Measurements from ENCODE around the gene LGR5. TPM values are rescaled to one million over a fixed set of nuclear protein-coding genes. Genes with fewer than 3 reads are reported as not detected.
"Not testable (repeated sequence)": the region's sequence is repeated elsewhere in the genome, so short reads cannot be mapped to it uniquely, and the experiment has no call there.

LGR5 gene
- total RNA-seq, 1 donor from 2014 or later, result 1.1 TPM

GRCh38 chr12:71477609-71478008, 38.0 kb downstream of the LGR5 start:
- no peak overlapping the region for H3K4me3 Mint-ChIP-seq (ENCODE audit: unreplicated experiment)
- H3K9me3 Mint-ChIP-seq (ENCODE audit: unreplicated experiment), result no peaks in the 10 kb centered on the region
- DNase-seq (ENCODE audit: low spot score), result no peak
- no peak overlapping the region for H3K27ac Mint-ChIP-seq (ENCODE audit: unreplicated experiment)
- no peak for TF ChIP-seq CTCF (IDR thresholded peaks at IDR 0.05; ENCODE audit: unreplicated experiment)
- H3K36me3 Mint-ChIP-seq (ENCODE audit: low read depth, unreplicated experiment), result no peaks in the 10 kb centered on the region
- H3K27me3 Mint-ChIP-seq (ENCODE audit: unreplicated experiment), result no peaks in the 10 kb centered on the region
- H3K4me1 Mint-ChIP-seq (ENCODE audit: unreplicated experiment), result no peaks in the 10 kb centered on the region

- no peaks in the 10 kb centered on the region for H3K9me3 Mint-ChIP-seq (ENCODE audit: unreplicated experiment)
- no peaks in the 10 kb centered on the region for H3K27me3 Mint-ChIP-seq (ENCODE audit: unreplicated experiment)
- H3K4me1 Mint-ChIP-seq (ENCODE audit: unreplicated experiment), result no peaks in the 10 kb centered on the region
- TF ChIP-seq CTCF (IDR thresholded peaks at IDR 0.05; ENCODE audit: unreplicated experiment), result no peak
- H3K4me3 Mint-ChIP-seq (ENCODE audit: unreplicated experiment), result no peak overlapping the region
- DNase-seq (ENCODE audit: low spot score), result no peak
- no peaks in the 10 kb centered on the region for H3K36me3 Mint-ChIP-seq (ENCODE audit: low read depth, unreplicated experiment)
- no peak overlapping the region for H3K27ac Mint-ChIP-seq (ENCODE audit: unreplicated experiment)
These were observed 38.7 kb downstream of the LGR5 start for GRCh38 chr12:71478270-71478669.

- TF ChIP-seq CTCF (IDR thresholded peaks at IDR 0.05; ENCODE audit: unreplicated experiment), result no peak
- Mint-ChIP-seq H3K4me3 (ENCODE audit: unreplicated experiment) (no peak overlapping the region), H3K27me3 (ENCODE audit: unreplicated experiment) (peaks cover 1% of the 10 kb centered on the region), H3K27ac (ENCODE audit: unreplicated experiment) (no peak overlapping the region), H3K36me3 (ENCODE audit: low read depth, unreplicated experiment) (no peaks in the 10 kb centered on the region), H3K4me1 (ENCODE audit: unreplicated experiment) (no peaks in the 10 kb centered on the region), H3K9me3 (ENCODE audit: unreplicated experiment) (peaks cover 3% of the 10 kb centered on the region)
- no peak for DNase-seq (ENCODE audit: low spot score)
These were observed 44.8 kb downstream of the LGR5 start for GRCh38 chr12:71484272-71484905.

- not testable (repeated sequence) for H3K9me3 Mint-ChIP-seq (ENCODE audit: unreplicated experiment); H3K4me1 Mint-ChIP-seq (ENCODE audit: unreplicated experiment); H3K4me3 Mint-ChIP-seq (ENCODE audit: unreplicated experiment); H3K27me3 Mint-ChIP-seq (ENCODE audit: unreplicated experiment); H3K36me3 Mint-ChIP-seq (ENCODE audit: low read depth, unreplicated experiment); DNase-seq (ENCODE audit: low spot score); H3K27ac Mint-ChIP-seq (ENCODE audit: unreplicated experiment)
These were observed 51.2 kb downstream of the LGR5 start for GRCh38 chr12:71490844-71491243.

GRCh38 chr12:71492604-71493003, 53.0 kb downstream of the LGR5 start:
- peaks cover 1% of the 10 kb centered on the region for H3K27me3 Mint-ChIP-seq (ENCODE audit: unreplicated experiment)
- no peaks in the 10 kb centered on the region for H3K4me1 Mint-ChIP-seq (ENCODE audit: unreplicated experiment)
- no peaks in the 10 kb centered on the region for H3K36me3 Mint-ChIP-seq (ENCODE audit: low read depth, unreplicated experiment)
- H3K27ac Mint-ChIP-seq (ENCODE audit: unreplicated experiment), result no peak overlapping the region
- no peak for DNase-seq (ENCODE audit: low spot score)
- H3K4me3 Mint-ChIP-seq (ENCODE audit: unreplicated experiment), result no peak overlapping the region
- H3K9me3 Mint-ChIP-seq (ENCODE audit: unreplicated experiment), result peaks cover 6% of the 10 kb centered on the region
- no peak for TF ChIP-seq CTCF (IDR thresholded peaks at IDR 0.05; ENCODE audit: unreplicated experiment)

Data from endothelial cell (in vitro differentiated cells).